Bone marrow (tissue), 2 donors: ENCODE results near the gene RASD1.

Source experiments
- DNase-seq, 2 donors: peaks; one replicate each; lab custom pipeline; 2025; lab: John Stamatoyannopoulos, UW

RASD1 gene

GRCh38 chr17:17510456-17511292, 14.5 kb upstream of the RASD1 start:
- DNase-seq: no peak

- DNase-seq: no peak
These were observed 13.6 kb upstream of the RASD1 start for GRCh38 chr17:17509601-17510425.

DNA sequence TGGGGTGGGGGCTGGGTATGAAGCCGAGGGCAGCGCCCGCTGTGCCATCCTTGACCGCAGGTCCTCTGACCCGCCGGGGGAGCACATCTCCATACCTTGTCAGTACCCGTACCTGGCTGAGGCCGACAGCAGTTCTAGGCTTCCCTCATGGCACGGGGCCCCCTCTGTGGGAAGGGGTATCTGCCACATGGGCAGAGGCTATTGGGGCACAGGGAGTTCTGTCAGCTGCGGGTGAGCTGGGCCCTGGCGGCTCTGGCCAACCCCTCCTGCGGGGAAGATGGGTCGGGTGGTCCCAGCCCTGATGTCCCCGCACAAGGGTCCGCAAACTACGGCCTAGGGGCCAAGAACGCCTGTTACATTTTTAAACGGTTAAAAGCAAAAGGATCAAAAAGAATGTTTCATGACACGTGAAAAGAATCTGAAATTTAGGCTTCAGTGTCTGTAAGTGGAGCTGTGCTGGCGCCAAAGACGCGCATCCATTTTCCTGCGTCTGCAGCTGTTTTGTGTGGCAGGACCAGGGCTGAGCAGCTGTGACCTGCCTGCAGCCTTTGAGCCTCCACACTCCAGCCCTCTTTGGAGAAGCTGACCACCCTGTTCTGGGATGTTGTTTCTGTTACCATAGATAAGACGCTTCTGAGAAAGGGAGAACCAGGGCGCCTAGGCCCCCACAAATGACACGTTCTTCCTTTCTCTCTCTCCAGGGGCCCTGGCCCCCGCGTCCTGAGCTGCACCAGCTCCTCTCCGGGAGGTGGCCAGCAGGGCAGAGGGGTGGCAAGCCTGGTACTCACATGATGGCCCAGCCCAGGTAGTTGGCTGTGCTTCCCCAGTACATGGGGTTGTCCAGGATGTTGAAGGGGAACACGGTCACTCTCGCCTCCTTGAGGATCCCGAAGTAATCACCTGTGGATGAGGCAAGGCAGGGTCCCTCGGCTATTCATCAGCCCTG, 12.7 kb upstream of the RASD1 start:
- DNase-seq: no peak

DNA sequence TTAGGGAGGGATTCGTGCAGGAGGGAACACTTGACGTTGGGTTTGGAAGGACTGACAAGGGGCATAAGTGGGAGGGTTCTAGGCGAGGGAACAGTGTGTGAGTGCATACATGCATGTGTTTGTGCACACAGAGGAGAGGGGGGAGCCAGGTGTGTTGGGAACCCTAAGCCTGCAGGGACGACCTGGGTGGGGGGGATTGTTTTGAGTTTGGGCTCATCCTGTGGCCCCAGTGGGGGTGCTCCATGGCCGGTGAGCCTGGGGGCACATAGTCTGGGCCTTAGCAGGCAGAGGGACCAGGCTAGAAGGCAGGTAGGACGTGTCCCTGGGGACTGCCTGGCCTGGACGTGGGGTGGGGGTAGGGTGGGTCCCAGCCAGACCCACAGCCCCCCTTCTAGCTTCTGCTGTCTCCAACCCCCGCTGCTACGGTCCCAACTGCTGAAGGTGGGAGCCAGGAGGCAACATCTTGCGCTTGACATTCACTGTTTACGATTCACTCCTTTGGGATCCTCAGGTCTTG, 11.9 kb upstream of the RASD1 start:
- DNase-seq: no peak

DNA sequence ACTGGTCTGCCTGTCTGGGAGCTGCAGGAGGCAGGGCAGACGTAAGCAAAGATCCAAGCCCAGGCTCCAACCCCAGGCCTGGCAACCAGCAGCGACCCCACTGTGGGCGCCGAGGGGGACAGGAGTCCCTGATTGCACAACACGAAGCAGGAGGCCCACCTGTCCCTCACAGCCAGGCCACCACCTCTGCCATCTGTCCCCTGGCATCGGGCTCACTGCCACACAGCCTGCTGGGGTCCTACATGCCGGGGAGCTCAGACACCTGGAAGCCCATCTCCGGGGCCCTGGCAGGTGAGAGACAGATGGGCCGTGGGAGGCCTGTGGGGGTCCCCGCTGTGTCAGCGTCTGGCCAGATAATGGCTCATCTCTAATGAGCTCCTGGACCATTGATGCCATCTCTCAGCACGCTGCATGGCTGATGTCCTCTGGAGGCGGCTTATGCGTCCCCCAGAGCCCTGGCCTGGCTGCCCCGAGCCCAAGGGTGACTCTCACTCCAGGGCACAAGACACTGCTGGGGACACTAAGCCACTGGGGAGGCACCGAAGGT, 11.3 kb upstream of the RASD1 start:
- DNase-seq: no peak

- no peak for DNase-seq
These were observed 10.8 kb upstream of the RASD1 start for GRCh38 chr17:17506893-17507464.

DNA sequence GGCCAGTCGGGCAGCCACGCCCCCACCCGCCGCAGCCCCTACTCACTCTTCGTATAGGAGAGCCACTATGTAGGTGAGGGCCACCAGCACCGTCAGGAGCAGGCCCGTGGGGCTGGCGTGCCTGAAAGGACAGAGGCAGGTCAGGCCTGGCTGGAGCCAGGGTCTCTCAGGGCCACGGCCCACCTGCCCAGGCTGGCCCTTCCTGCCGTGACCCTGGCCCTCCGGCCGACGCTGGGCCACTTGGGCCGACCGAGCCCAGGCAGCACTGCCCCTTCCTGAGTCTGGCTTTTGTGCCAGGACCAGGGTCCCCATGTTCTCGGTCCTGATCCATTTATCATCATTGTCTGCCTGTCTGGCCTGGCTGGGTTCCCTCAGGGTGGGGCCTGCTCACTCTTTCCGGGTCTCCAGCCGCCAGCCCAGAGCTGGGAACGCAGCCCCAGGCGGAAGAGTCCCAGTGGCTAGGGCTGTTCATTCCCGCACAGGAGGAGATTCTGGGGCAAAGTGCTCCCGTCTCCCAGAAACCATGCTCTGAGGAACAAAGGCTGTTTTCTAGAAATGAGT, 10.1 kb upstream of the RASD1 start:
- no peak for DNase-seq

DNA sequence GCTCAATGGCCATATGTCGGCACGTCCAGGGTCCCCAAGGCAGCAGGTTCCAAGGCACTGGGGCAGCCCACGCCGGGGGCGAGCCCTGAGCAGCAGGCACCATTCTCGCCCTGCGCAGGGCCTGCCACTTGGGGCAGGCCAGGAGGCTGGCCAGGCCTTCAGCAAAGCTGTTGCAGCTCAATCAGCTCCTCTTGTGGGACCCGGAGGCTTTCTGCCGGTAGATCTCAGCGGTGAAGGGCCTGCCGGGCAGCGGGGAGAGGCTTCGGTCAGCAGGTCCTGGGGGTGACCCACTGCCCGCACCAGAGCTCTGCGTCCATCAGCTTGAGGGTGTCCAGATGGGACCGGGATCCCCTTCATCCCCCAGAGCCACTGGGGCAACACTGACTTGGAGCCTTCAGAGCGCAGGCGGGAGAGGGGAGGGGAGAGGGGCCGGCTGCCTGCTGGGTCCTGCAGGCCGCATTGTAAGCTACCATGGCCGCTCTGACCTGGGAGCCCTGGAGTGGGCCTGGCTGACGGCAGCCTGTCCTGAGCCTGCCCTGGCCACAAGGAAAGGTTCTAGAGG, 9.5 kb upstream of the RASD1 start:
- DNase-seq: no peak

- no peak for DNase-seq
These were observed 9.0 kb upstream of the RASD1 start for GRCh38 chr17:17505151-17505550.

GRCh38 chr17:17504341-17505140, 8.3 kb upstream of the RASD1 start:
- DNase-seq: no peak

GRCh38 chr17:17503566-17504130, 7.5 kb upstream of the RASD1 start:
- DNase-seq: no peak

GRCh38 chr17:17502741-17503565, 6.8 kb upstream of the RASD1 start:
- no peak for DNase-seq

DNA sequence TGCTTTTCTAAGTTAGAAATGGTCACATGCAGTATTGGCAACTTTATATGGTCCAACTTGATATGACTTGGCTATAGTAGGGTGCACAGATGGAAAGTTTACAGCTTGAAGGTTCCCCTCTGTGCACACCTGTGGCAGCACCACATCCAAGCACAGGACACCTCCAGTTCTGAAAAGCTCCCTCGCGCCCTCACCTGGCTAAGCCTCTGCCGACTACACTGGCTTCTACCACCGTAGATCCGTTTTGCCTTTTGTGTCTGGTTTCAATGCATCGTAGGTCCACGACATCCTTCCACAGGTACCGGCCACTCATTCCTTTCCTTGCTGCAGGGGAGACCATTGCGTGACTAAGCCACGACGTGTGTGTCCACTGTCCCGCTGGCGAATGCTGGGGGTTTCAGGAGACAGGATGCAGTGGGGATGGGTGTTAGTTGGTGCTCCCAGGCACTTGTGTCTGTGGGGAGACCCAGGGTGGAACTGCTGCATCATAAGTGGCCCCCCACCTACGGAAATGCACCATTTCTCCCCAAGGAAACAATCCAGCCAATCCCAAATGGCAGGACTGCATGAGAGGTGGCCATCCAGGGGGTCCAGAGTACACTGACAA, 4.9 kb upstream of the RASD1 start:
- no peak for DNase-seq

GRCh38 chr17:17499402-17500145, 3.4 kb upstream of the RASD1 start:
- no peak for DNase-seq

DNA sequence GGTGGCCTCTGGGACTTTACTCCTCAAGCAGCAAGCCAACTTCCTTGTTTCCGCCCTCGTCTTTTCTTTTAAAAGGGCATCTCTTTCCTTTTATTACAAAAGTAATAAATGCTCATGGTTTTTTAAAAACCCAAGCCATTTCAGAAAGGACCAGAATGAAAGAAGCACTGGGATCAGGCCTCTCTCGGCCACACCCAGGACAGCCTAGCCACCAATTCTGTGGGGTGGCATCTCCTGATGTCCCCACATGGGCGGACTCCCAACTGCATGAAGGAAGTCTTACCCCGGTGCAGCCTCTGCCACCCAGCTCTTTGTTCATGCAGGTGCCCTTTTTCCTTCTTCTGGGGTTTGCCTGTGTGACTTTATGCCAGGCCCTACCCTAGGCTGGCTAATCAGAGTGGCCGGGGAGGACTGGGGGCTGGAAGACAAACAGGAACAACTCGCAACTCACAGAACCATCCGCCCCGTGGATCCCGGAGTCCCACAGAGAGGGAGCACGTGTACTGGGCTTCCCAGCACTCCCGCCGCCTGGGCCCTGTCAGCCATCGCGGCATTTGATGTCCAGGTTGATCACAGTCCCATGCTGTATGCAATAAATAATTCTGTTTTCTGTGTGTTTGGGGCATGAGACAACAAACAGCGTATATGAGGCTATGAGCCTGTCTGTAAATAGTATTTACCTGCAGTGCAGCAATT, 2.6 kb upstream of the RASD1 start:
- DNase-seq: no peak

DNA sequence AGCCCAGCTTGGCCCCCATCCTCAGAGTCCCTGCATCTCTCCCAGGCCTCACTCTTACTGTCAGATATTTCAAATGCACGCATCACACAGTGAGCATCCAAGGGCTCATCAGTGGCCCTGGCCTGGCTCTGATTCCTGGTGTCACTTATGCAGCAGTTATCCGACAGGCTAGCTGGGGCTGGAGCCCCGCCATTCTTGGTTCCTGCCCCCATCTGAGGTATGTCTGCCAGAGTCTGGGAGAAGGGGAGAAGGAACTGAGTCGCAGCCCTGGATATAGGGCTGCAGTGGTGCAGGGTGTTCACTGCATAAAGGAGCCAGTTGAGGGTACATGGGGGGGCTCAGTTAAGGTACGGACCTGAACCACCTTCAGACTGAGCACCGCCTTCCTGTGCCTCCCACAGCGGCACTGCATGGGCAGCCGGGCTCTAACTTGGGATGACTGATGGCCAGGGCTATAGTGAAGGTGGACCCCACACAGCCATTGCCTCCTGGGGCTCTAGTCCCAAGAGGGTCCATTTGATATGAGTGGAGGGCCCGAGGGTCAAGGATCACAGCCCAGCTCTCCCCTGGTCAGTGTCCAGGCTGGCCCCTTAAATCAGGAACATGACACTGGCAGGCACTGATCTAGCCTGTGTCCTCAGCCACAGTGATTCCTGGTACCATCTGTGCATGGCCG, 1.8 kb upstream of the RASD1 start:
- no peak for DNase-seq
